ENCODE results near the gene COL12A1. TPM values are rescaled to one million over a fixed set of nuclear protein-coding genes. Genes with fewer than 3 reads are reported as not detected.

Gene COL12A1
- total RNA-seq, 1 donor from 2014 or later: 21.5 TPM

DNA sequence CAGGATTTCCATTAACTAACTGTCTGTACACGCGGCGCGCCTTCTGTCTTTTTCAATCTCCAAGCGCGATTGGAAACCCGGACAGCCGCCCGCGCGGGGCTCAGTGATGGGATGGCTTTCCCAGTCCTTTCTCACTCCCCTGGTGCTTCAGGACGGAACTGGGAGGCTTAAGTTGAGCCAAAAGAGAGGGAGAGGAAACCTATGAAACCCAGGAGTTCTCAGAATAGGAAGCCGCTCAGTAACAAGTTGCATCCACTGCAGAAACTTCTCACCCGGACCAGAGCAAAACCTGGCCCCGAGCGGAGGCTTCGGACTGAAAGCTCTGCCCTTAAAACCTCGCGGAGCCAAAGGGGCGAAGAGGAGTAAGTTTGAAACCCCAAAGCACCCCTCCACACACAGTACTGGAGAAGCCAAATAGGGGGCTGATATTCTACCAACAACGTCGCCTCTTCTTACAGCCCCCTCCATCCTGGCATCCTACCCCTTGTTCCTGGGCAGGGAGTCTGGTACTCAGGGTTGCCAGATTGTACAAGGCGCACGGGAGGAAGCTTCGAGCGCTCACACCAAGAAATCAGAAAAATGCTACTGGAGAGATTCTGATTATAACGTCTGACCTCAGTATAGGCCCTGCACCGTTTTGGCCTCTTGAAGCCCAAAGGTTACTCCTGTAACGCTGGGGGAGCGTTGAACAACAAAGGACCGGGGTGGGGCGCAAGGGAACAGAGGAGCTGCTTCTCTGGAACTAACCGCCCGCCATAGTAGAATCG, 906 bp upstream of the COL12A1 start:
- peaks cover 48% of the 10 kb centered on the region for H3K4me1 Mint-ChIP-seq (ENCODE audit: unreplicated experiment)
- H3K27me3 Mint-ChIP-seq: peaks cover 83% of the 10 kb centered on the region
- H3K9me3 Mint-ChIP-seq: no peaks in the 10 kb centered on the region
- DNase-seq (ENCODE audit: extremely low spot score, unreplicated experiment): no peak
- H3K4me3 Mint-ChIP-seq: peak overlapping the region; percentile 92
- H3K27ac Mint-ChIP-seq: peak overlapping the region; percentile 37
- H3K36me3 Mint-ChIP-seq: no peaks in the 10 kb centered on the region
- no peak for TF ChIP-seq CTCF (conservative IDR thresholded peaks at IDR 0.05)

- H3K4me1 Mint-ChIP-seq (ENCODE audit: unreplicated experiment): peaks cover 48% of the 10 kb centered on the region
Observed at GRCh38 chr6:75204959-75205775, 686 bp downstream of the COL12A1 start.

GRCh38 chr6:75204217-75204958, 1.5 kb downstream of the COL12A1 start:
- peak; percentile 90 for TF ChIP-seq CTCF (conservative IDR thresholded peaks at IDR 0.05)
- peaks cover 93% of the 10 kb centered on the region for H3K27me3 Mint-ChIP-seq
- no peaks in the 10 kb centered on the region for H3K9me3 Mint-ChIP-seq
- peak overlapping the region; percentile 92 for H3K4me3 Mint-ChIP-seq
- H3K27ac Mint-ChIP-seq: peak overlapping the region; percentile 1
- H3K4me1 Mint-ChIP-seq (ENCODE audit: unreplicated experiment): peaks cover 48% of the 10 kb centered on the region
- DNase-seq (ENCODE audit: extremely low spot score, unreplicated experiment): no peak
- no peaks in the 10 kb centered on the region for H3K36me3 Mint-ChIP-seq

More at GRCh38 chr6:75204959-75205775, 686 bp downstream of the COL12A1 start:
- peaks cover 90% of the 10 kb centered on the region for H3K27me3 Mint-ChIP-seq
- peak overlapping the region; percentile 92 for H3K4me3 Mint-ChIP-seq
- no peak for TF ChIP-seq CTCF (conservative IDR thresholded peaks at IDR 0.05)
- no peaks in the 10 kb centered on the region for H3K9me3 Mint-ChIP-seq
- H3K27ac Mint-ChIP-seq: peak overlapping the region; percentile 14
- no peak for DNase-seq (ENCODE audit: extremely low spot score, unreplicated experiment)
- no peaks in the 10 kb centered on the region for H3K36me3 Mint-ChIP-seq

DNA sequence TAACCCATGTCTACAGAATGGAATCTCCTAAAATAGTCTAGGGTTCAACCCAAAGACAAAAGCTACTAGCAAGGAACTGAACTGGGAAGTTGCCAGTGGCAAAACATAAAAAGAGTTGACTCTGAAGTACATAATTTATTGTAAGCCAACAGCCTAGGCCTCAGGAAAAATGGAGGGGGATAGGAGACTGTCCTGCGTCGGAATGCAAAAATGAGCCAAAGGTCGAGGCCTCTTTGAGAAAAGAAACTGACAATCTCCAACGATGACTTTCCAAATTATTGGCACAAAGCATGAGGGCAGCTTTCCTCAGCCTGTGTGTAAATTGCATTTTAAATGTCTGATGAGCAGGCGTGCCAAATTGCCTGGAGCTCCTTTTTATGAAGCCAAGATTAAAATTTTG, 2.1 kb downstream of the COL12A1 start:
- H3K9me3 Mint-ChIP-seq: no peaks in the 10 kb centered on the region
- H3K4me3 Mint-ChIP-seq: peak overlapping the region; percentile 92
- H3K27ac Mint-ChIP-seq: no peak overlapping the region
- no peak for TF ChIP-seq CTCF (conservative IDR thresholded peaks at IDR 0.05)
- H3K27me3 Mint-ChIP-seq: peaks cover 88% of the 10 kb centered on the region
- no peaks in the 10 kb centered on the region for H3K36me3 Mint-ChIP-seq
- H3K4me1 Mint-ChIP-seq (ENCODE audit: unreplicated experiment): peaks cover 43% of the 10 kb centered on the region
- DNase-seq (ENCODE audit: extremely low spot score, unreplicated experiment): no peak

- H3K9me3 Mint-ChIP-seq: no peaks in the 10 kb centered on the region
- no peak for TF ChIP-seq CTCF (conservative IDR thresholded peaks at IDR 0.05)
- H3K27ac Mint-ChIP-seq: no peak overlapping the region
- DNase-seq (ENCODE audit: extremely low spot score, unreplicated experiment): no peak
- peaks cover 77% of the 10 kb centered on the region for H3K27me3 Mint-ChIP-seq
- H3K4me1 Mint-ChIP-seq (ENCODE audit: unreplicated experiment): peaks cover 38% of the 10 kb centered on the region
- no peaks in the 10 kb centered on the region for H3K36me3 Mint-ChIP-seq
- peak overlapping the region; percentile 87 for H3K4me3 Mint-ChIP-seq
Observed at GRCh38 chr6:75202676-75203131, 3.1 kb downstream of the COL12A1 start.

All from type B pancreatic cell (in vitro differentiated cells).